Stomach (tissue), 4 donors: Measurements from ENCODE around the gene PRKCQ.

Source experiments
- CTCF ChIP-seq, 7 experiments: fragments of 450-650 bp in 4 of 7; fragments of 200-600 bp in 3 of 7; sonication (generic) in 3 of 7; IDR thresholded peaks; one replicate each; pipeline ENCODE4 v1.5.1; 2016 to 2019; ENCODE audit warnings: antibody characterized with exemption in 7 of 7, control low read depth in 2 of 7, mild to moderate bottlenecking in 1 of 7
- EP300 ChIP-seq: sonication (generic); formaldehyde crosslinking; IDR thresholded peaks from one replicate; pipeline ENCODE4 v1.6.1; 2017; ENCODE audit warnings: antibody characterized with exemption
- POLR2A ChIP-seq, 4 donors: fragments of 450-650 bp; IDR thresholded peaks; one replicate each; pipeline ENCODE4 v1.6.1; 2016; ENCODE audit warnings: antibody characterized with exemption in 4 of 4, control low read depth in 2 of 4, mild to moderate bottlenecking in 1 of 4, moderate library complexity in 1 of 4
- POLR2AphosphoS5 ChIP-seq, 3 donors: sonication (generic); formaldehyde crosslinking; IDR thresholded peaks; one replicate each; pipeline ENCODE4 v1.6.1; 2016; ENCODE audit warnings: antibody characterized with exemption in 3 of 3

- TF ChIP-seq CTCF (IDR thresholded peaks at IDR 0.05) (no peak), POLR2AphosphoS5 (IDR thresholded peaks at IDR 0.05) (no peak), POLR2A (IDR thresholded peaks at IDR 0.05) (no peak), EP300 (no peak)
These were observed 6.4 kb upstream of the PRKCQ start for GRCh38 chr10:6586501-6586900.
